ENCODE measurements around the gene SOS1.

- TF ChIP-seq CTCF (IDR thresholded peaks at IDR 0.05): no peak
- no peak for TF ChIP-seq POLR2A (IDR thresholded peaks at IDR 0.05)
- no peak for TF ChIP-seq EP300 (IDR thresholded peaks at IDR 0.05)
Observed at GRCh38 chr2:39015424-39015823, 105.4 kb downstream of the SOS1 start.

Data from ovary (tissue), 3 donors.